HG02884 (cell line): ENCODE data around the gene PHF11.
"Not testable (repeated sequence)": the region's sequence is repeated elsewhere in the genome, so short reads cannot be mapped to it uniquely, and the experiment has no call there.

Experiments
- ATAC-seq: cut with Tn5 transposase; IDR thresholded peaks from one replicate; pipeline ENCODE4 v1.9.1; 2021; ENCODE audit warnings: mild to moderate bottlenecking, moderate library complexity; ENCODE audit not compliant: unreplicated experiment

PHF11 gene

GRCh38 chr13:49543656-49544055 lies 47.9 kb downstream of the PHF11 start:
- ATAC-seq = no peak

- ATAC-seq = no peak
Measured at GRCh38 chr13:49545661-49546060, 49.9 kb downstream of the PHF11 start.

- ATAC-seq = no peak
Measured at GRCh38 chr13:49546561-49546960, 50.8 kb downstream of the PHF11 start.

- ATAC-seq = no peak
Measured at GRCh38 chr13:49549289-49549688, 53.5 kb downstream of the PHF11 start.

GRCh38 chr13:49550942-49551644 lies 55.3 kb downstream of the PHF11 start:
- ATAC-seq = no peak

DNA sequence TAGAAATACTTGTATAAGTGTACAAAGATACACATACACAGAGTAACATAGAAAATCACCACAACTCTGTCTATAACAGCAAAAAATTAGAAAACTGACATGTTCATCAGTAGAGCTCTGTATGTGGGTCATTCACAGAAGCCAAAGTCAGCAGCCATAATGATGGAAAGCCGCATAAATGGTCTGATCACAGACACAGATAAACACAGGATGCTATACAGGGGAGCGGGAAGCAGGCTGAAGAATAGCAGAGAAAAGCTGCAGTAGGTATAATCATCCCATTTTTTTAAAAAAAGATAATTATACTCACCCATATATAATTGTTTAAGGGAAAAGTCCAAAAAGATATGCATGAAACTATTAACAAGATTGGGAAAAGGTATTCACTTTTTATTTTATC lies 58.1 kb downstream of the PHF11 start:
- no peak for ATAC-seq

DNA sequence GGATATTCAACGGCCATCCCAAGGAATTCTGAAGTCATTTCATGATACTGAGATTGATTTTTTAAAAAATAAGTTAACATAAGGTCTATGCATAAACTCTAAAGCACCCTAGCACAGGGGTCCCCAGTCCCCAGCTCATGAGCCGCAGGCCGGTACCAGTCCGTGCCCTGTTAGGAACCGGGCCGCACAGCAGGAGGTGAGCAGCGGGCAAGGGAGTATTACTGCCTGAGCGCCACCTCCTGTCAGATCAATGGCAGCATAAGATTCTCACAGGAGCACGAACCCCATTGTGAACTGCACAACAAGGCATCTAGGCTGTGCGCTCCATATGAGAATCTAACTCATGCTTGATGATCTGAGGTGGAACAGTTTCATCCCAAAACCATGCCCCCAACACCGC lies 58.6 kb downstream of the PHF11 start:
- no peak for ATAC-seq

GRCh38 chr13:49559006-49559405 lies 63.3 kb downstream of the PHF11 start:
- no peak for ATAC-seq

DNA sequence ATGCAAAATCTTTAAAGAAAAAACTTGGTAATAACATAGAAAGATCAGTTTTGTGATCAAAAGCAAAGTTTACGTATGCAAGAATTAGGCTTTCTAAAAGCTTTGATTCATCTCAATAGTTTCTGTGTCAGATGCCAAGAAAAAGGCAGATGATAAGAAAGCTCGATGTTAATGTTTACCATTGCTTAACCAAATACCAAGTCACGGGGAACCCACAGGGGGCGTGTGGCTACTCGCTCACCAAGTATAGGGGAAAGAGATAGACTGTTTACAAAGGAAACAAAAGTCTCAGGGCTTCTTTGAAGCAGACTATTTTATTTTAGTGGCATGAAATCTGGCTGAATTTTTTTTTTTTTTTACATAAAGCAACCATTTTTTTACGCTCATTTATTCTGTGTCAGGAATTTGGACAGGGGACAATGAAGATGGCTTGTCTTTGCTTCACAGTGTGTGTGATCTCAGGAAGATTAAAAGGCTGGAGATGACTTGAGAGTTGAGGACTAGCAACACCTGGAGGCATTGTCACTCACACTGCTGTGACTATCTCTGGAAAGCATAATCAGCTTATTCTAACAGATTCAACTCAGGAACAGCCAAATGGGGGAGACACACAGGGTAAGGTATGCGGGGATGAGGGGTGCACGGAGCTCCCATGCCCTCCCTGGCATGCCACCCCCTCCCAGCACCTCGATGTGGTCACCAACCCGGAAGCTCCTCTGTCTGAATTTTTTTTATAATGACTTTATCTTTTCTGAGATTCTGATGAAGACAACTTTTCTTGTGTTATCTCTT lies 64.7 kb downstream of the PHF11 start:
- no peak for ATAC-seq

- no peak for ATAC-seq
Measured at GRCh38 chr13:49561062-49561410, 65.3 kb downstream of the PHF11 start.

DNA sequence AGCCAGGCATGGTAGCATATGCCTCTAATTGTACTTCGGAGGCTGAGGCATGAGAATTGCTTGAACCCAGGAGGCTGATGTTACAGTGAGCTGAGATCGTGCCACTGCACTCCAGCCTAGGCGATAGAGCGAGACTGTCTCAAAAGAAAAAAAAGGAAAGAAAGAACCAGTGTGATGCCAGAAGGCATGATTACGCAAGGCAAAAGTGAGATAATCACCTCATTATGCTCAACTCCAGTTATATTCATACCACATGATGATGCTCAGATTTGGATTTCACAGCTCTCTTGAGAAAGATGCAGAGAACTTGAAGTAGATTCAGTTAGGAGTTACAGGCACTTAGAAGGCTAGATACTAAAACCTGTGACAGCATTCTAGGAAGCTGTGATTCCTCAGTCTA lies 67.8 kb downstream of the PHF11 start:
- ATAC-seq = no peak

- ATAC-seq = not testable (repeated sequence)
Measured at GRCh38 chr13:49565461-49565860, 69.7 kb downstream of the PHF11 start.

- ATAC-seq = no peak
Measured at GRCh38 chr13:49566461-49566860, 70.7 kb downstream of the PHF11 start.

GRCh38 chr13:49567491-49567890 lies 71.7 kb downstream of the PHF11 start:
- no peak for ATAC-seq

- no peak for ATAC-seq
Measured at GRCh38 chr13:49569993-49570689, 74.4 kb downstream of the PHF11 start.

DNA sequence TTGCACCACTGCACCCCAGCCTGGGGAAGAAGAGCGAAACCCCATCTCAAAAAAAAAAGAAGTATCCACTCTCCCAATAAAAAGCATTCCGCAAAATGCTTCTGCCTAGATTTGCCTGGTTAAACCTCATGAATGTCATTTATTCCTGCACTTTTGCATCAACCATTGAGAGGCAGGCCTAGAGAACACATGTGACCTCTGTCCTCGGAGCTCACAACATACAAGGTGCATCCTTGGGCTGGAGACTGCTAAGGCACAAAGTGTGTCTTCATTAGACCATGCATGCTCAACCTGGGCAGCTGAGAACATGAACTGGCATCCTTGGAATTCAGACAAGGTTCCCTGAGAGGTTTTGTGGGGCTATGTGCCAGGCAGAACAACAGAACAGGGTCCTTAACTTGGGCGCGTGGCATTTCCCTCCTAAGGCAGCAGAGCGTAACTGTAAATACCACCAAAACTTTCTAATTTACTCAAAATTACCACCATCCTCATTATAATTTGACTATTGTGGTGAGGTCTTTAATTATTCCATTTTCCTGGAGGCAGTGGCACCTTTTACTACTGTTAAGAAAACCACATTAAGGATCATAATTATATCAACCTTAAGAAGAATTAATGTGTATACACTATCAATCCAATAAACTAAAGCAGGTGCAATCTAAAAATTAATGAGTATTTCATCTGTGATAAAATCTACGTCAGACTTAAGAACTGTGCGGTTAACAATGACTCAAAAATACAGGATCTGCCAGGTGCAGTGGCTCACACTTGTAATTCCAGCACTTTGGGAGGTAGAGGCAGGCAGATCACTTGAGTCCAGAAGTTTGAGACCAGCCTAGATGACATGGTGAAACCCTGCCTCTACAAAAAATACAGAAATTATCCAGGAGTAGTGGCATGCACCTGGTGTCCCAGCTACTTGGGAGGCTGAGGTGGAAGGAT lies 75.8 kb downstream of the PHF11 start:
- peak; percentile 43 for ATAC-seq
